ENCODE results near the gene DSG3.

Gene DSG3

DNA sequence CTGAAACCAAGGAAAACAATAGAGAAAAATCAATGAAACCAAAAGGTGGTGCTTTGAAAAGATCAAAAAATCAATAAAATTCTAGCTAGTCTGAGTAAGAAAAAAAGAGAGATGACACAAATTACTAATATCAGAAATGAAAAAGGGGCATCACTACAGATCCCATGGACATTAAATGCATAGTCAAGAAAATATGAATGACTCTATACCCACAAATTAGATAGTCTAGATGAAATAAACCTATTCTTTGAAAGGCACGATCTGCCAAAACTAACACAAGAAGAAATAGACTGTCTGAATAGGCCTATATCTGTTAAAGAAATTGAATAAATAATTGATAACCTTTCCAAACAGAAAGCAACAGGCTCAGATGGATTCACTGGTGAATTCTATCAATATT, 15.2 kb upstream of the DSG3 start:
- H3K27ac ChIP-seq (ENCODE audit: low read depth, low read length, severe bottlenecking) = no peak overlapping the region
- peaks cover 4% of the 10 kb centered on the region for H3K4me1 ChIP-seq (ENCODE audit: control insufficient read depth, insufficient read depth, low read length, poor library complexity, severe bottlenecking)
- WGBS, 2 experiments (ENCODE audit: insufficient coverage in 2 of 2) = no CpG with 5 or more reads among the region's 1 CpG
- no peak overlapping the region for H3K4me3 ChIP-seq (ENCODE audit: extremely low read depth, insufficient read depth, low read length, poor library complexity, severe bottlenecking)
- H3K36me3 ChIP-seq (ENCODE audit: control insufficient read depth, insufficient read depth, low read length) = no peaks in the 10 kb centered on the region
- H3K9me3 ChIP-seq (ENCODE audit: control insufficient read depth, low read length) = no peaks in the 10 kb centered on the region

DNA sequence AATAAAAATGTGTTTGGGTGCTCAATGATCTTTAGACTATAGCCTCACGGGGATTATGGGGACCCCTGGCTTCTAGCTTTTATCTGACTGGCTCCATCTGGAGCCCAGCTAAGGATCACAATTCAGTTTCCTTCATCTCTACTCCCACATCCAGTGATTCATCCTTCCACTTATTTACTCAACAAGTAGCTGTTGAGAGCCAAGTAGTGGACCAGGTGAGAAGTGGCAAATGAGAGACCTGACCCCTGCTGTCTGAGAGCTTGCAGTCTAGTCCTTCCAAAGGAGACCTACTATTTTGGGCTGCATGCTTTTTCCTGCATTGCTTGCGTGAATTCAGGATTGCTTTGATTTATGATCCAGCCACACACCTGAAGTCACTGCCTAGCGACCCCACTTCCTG, 10.7 kb upstream of the DSG3 start:
- Histone ChIP-seq H3K36me3 (ENCODE audit: control insufficient read depth, insufficient read depth, low read length) (no peaks in the 10 kb centered on the region), H3K4me3 (ENCODE audit: extremely low read depth, insufficient read depth, low read length, poor library complexity, severe bottlenecking) (no peak overlapping the region), H3K27ac (ENCODE audit: low read depth, low read length, severe bottlenecking) (no peak overlapping the region), H3K9me3 (ENCODE audit: control insufficient read depth, low read length) (no peaks in the 10 kb centered on the region), H3K4me1 (ENCODE audit: control insufficient read depth, insufficient read depth, low read length, poor library complexity, severe bottlenecking) (no peaks in the 10 kb centered on the region)
- WGBS, 2 experiments (ENCODE audit: insufficient coverage in 2 of 2) = 90 to 100% methylated on average over 2 to 3 of the region's 3 CpGs

DNA sequence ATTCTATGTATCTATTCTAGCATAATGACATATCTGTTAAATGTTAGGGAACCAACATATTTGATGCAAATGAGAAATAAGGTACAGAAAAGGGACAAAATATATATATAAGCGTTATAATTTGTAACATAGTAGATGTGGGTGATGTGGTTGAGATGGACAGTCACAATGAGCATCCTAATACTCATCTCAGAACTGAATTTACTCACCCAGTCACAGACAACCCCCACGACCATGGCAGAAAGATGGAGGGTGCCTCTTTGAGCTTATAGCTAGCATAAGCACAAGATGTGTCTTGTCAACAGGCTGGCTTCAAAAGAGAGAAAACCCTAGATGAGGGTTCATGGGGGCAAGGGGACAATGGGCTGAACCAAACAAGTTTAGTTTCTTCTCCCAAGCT, 9.1 kb upstream of the DSG3 start:
- Histone ChIP-seq H3K4me1 (ENCODE audit: control insufficient read depth, insufficient read depth, low read length, poor library complexity, severe bottlenecking) (no peaks in the 10 kb centered on the region), H3K4me3 (ENCODE audit: extremely low read depth, insufficient read depth, low read length, poor library complexity, severe bottlenecking) (no peak overlapping the region), H3K9me3 (ENCODE audit: control insufficient read depth, low read length) (no peaks in the 10 kb centered on the region), H3K36me3 (ENCODE audit: control insufficient read depth, insufficient read depth, low read length) (no peaks in the 10 kb centered on the region), H3K27ac (ENCODE audit: low read depth, low read length, severe bottlenecking) (no peak overlapping the region)
- WGBS, 2 experiments (ENCODE audit: insufficient coverage in 2 of 2) = no CpG with 5 or more reads among the region's 2 CpGs

DNA sequence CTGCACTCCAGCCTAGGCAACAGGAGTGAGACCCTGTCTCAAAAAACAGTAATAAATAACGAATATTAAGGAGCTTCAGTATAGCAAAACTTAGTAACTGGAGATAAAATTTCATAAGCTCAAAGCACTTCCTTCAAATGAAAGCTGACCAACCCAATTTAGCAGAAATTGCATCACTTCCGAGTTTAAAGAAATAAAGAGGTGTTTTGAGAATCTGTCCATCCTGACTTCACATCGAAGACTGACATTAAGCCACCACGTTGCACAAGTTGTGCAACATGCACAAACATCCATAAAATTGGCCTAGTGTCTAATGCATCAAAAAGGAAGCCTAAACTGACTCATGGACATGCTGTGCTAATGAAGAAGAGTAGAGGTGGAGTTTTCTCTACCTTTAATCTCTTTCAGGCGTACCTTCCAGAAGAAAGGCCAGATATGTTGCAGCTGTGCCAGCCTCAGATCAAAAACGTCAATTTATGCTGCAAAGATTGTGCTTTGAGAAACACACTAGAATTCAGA, 7.7 kb upstream of the DSG3 start:
- WGBS, 2 experiments (ENCODE audit: insufficient coverage in 2 of 2) = 92% methylated on average over 4 of the region's 6 CpGs; no CpG with 5 or more reads in 1 of the 2 experiments
- no peaks in the 10 kb centered on the region for H3K36me3 ChIP-seq (ENCODE audit: control insufficient read depth, insufficient read depth, low read length)
- H3K4me3 ChIP-seq (ENCODE audit: extremely low read depth, insufficient read depth, low read length, poor library complexity, severe bottlenecking) = no peak overlapping the region
- H3K9me3 ChIP-seq (ENCODE audit: control insufficient read depth, low read length) = no peaks in the 10 kb centered on the region
- no peak overlapping the region for H3K27ac ChIP-seq (ENCODE audit: low read depth, low read length, severe bottlenecking)
- H3K4me1 ChIP-seq (ENCODE audit: control insufficient read depth, insufficient read depth, low read length, poor library complexity, severe bottlenecking) = no peaks in the 10 kb centered on the region

DNA sequence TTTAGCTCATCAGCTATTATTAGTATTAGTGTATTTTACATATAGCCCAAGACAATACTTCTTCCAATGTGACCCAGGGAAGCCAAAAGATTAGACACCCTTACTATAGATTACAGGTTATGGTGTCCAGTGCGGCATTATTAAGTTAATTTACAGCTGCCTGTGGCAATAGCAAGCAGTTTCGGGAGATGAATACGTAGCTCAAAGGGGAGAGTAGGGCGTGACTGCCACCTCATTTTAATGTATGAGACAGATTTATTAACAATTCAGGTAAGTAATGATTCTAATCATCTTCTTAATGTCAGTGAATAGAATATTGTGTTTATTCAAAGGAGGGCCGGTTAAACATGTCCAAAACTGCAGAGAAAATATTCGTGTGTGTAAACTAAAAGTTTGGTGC, 6.8 kb upstream of the DSG3 start:
- Histone ChIP-seq H3K36me3 (ENCODE audit: control insufficient read depth, insufficient read depth, low read length) (no peaks in the 10 kb centered on the region), H3K27ac (ENCODE audit: low read depth, low read length, severe bottlenecking) (no peak overlapping the region), H3K9me3 (ENCODE audit: control insufficient read depth, low read length) (no peaks in the 10 kb centered on the region), H3K4me3 (ENCODE audit: extremely low read depth, insufficient read depth, low read length, poor library complexity, severe bottlenecking) (no peak overlapping the region), H3K4me1 (ENCODE audit: control insufficient read depth, insufficient read depth, low read length, poor library complexity, severe bottlenecking) (no peaks in the 10 kb centered on the region)
- 92 to 100% methylated on average over 1 to 2 of the region's 6 CpGs for WGBS, 2 experiments (ENCODE audit: insufficient coverage in 2 of 2)

DNA sequence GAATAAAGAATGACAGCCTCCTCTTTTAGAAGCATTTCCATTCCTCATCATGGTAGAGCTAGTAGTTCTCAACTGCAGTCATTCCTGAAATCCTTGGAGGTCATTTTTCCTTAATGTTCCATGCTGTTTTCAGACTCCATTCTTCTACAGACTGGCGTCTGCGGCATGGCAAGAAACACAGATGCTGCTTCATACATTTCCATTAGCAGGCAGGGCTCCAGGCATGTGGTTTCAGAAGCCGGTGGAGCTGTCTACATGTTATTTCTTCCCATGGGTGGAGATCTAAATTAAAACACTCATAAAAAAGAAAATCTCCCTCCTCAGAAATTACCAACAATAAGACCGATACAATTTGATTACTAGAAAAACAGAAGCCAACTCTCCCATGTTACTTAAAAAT, 6.0 kb upstream of the DSG3 start:
- Histone ChIP-seq H3K36me3 (ENCODE audit: control insufficient read depth, insufficient read depth, low read length) (no peaks in the 10 kb centered on the region), H3K27ac (ENCODE audit: low read depth, low read length, severe bottlenecking) (no peak overlapping the region), H3K4me1 (ENCODE audit: control insufficient read depth, insufficient read depth, low read length, poor library complexity, severe bottlenecking) (no peaks in the 10 kb centered on the region), H3K9me3 (ENCODE audit: control insufficient read depth, low read length) (no peaks in the 10 kb centered on the region), H3K4me3 (ENCODE audit: extremely low read depth, insufficient read depth, low read length, poor library complexity, severe bottlenecking) (no peak overlapping the region)
- 88 to 93% methylated on average over 2 to 3 of the region's 4 CpGs for WGBS, 2 experiments (ENCODE audit: insufficient coverage in 2 of 2)

DNA sequence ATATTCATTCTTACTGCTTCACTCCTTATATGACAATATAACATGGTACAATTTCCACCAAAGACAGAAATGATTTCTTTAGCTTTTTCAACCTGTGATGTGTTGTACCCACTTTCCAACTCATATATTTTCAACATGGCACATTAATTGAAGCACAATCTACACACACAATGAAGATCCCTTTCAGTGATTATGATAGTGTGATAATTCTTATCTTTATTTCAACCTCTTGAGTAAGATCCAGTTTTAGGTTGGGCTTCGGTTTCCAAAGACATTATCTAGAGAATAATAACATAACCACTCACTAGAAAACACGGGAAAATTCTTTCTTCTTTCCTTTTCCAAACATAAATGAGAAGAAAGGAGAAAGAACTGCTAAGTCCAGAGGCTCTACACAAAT, 3.4 kb upstream of the DSG3 start:
- WGBS, 2 experiments (ENCODE audit: insufficient coverage in 2 of 2) = no CpG with 5 or more reads among the region's 2 CpGs
- no peaks in the 10 kb centered on the region for H3K36me3 ChIP-seq (ENCODE audit: control insufficient read depth, insufficient read depth, low read length)
- no peaks in the 10 kb centered on the region for H3K9me3 ChIP-seq (ENCODE audit: control insufficient read depth, low read length)
- no peak overlapping the region for H3K27ac ChIP-seq (ENCODE audit: low read depth, low read length, severe bottlenecking)
- H3K4me1 ChIP-seq (ENCODE audit: control insufficient read depth, insufficient read depth, low read length, poor library complexity, severe bottlenecking) = no peaks in the 10 kb centered on the region
- H3K4me3 ChIP-seq (ENCODE audit: extremely low read depth, insufficient read depth, low read length, poor library complexity, severe bottlenecking) = no peak overlapping the region

DNA sequence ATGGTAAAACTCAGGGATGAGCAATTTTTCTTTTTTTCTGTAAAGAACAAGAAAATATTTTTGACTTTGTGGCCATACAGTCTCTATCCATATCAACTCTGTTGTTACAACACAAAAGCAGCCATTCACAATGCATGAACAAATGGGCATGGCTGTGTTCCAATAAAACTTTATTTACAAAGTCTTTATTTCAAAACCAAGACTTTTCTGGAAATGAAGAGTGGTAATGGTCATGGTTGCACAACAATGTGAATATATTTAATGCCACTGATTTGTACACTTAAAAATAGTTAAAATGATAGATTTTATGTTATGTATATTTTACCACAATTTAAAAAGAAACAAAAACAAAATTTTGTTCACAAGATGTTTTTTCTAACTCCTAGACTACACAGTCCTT, 1.6 kb upstream of the DSG3 start:
- Histone ChIP-seq H3K4me3 (ENCODE audit: extremely low read depth, insufficient read depth, low read length, poor library complexity, severe bottlenecking) (no peak overlapping the region), H3K4me1 (ENCODE audit: control insufficient read depth, insufficient read depth, low read length, poor library complexity, severe bottlenecking) (no peaks in the 10 kb centered on the region), H3K9me3 (ENCODE audit: control insufficient read depth, low read length) (no peaks in the 10 kb centered on the region), H3K36me3 (ENCODE audit: control insufficient read depth, insufficient read depth, low read length) (no peaks in the 10 kb centered on the region), H3K27ac (ENCODE audit: low read depth, low read length, severe bottlenecking) (no peak overlapping the region)

DNA sequence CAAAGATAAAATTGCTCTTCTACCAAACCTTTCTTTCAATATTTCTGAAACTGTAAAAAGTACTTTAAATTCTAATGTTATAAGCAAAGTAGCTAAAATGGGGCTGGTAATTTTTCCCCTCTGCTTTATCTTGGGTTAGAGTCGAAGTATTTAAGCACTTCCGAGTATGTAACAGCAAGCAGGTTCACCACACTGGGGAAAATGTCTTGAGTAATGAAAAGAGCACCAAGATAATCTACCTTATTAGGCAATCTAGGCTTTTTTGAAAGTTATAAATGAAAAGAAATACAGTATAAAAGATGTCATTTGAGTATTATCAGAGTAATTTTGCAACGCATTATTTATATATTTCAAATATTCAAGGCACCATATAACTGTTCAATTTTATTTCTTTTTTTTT, 687 bp upstream of the DSG3 start:
- no peak overlapping the region for H3K4me3 ChIP-seq (ENCODE audit: extremely low read depth, insufficient read depth, low read length, poor library complexity, severe bottlenecking)
- WGBS, 2 experiments (ENCODE audit: insufficient coverage in 2 of 2) = no CpG with 5 or more reads among the region's 3 CpGs
- no peaks in the 10 kb centered on the region for H3K9me3 ChIP-seq (ENCODE audit: control insufficient read depth, low read length)
- no peaks in the 10 kb centered on the region for H3K36me3 ChIP-seq (ENCODE audit: control insufficient read depth, insufficient read depth, low read length)
- H3K4me1 ChIP-seq (ENCODE audit: control insufficient read depth, insufficient read depth, low read length, poor library complexity, severe bottlenecking) = no peaks in the 10 kb centered on the region
- no peak overlapping the region for H3K27ac ChIP-seq (ENCODE audit: low read depth, low read length, severe bottlenecking)

DNA sequence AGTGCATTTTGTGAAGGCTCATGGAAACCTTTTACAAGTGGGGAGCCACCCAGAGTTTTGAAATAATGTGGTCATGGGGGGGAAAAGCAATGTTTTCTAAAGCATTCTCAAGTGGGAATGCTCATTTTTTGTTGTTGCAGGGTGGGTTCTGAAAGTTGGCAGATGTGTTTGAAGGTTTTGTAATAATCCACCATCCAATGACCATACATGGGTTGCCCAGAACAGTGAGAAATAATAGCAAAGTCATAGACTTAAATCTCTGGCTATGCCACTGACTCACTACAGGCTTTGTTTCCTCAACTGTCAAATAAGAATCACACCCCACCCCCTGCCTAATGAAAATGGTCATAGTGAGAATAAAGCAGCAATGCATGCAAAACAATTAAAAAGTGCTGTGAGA, 2.9 kb downstream of the DSG3 start:
- no peaks in the 10 kb centered on the region for H3K9me3 ChIP-seq (ENCODE audit: control insufficient read depth, low read length)
- no peak overlapping the region for H3K27ac ChIP-seq (ENCODE audit: low read depth, low read length, severe bottlenecking)
- H3K4me3 ChIP-seq (ENCODE audit: extremely low read depth, insufficient read depth, low read length, poor library complexity, severe bottlenecking) = no peak overlapping the region
- H3K36me3 ChIP-seq (ENCODE audit: control insufficient read depth, insufficient read depth, low read length) = no peaks in the 10 kb centered on the region
- peaks cover 3% of the 10 kb centered on the region for H3K4me1 ChIP-seq (ENCODE audit: control insufficient read depth, insufficient read depth, low read length, poor library complexity, severe bottlenecking)

DNA sequence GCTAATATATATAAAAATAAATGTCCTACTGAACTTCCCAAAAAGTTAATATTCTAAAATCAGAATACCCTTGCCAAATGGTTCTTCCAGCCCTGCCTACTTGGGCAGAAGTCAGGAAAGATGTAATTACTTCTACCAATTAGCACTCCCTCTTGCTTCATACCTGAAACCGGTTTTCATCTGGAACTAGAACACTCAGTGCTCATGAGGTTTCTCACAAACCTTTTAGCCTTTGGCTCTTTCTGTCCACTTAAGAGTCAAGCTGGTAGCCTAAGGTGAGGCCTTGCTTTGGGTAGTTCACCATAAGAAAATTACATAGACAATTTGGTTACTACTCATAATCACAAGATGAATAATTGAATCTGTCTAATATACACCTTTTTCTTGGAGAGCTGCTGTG, 4.1 kb downstream of the DSG3 start:
- 100% methylated on average over 1 of the region's 1 CpG; no CpG with 5 or more reads in 1 of the 2 experiments for WGBS, 2 experiments (ENCODE audit: insufficient coverage in 2 of 2)
- no peaks in the 10 kb centered on the region for H3K9me3 ChIP-seq (ENCODE audit: control insufficient read depth, low read length)
- no peak overlapping the region for H3K4me3 ChIP-seq (ENCODE audit: extremely low read depth, insufficient read depth, low read length, poor library complexity, severe bottlenecking)

More for the DNA sequence above, 4.1 kb downstream of the DSG3 start:
- Histone ChIP-seq H3K4me1 (ENCODE audit: control insufficient read depth, insufficient read depth, low read length, poor library complexity, severe bottlenecking) (peaks cover 3% of the 10 kb centered on the region), H3K27ac (ENCODE audit: low read depth, low read length, severe bottlenecking) (no peak overlapping the region), H3K36me3 (ENCODE audit: control insufficient read depth, insufficient read depth, low read length) (no peaks in the 10 kb centered on the region)

Measured in mesodermal cell (in vitro differentiated cells).